GM23338 (cell line): ENCODE measurements around the gene PLIN4. TPM values are rescaled to one million over a fixed set of nuclear protein-coding genes. Genes with fewer than 3 reads are reported as not detected.

Experiments
- ATAC-seq: fragments of 200-7000 bp; cut with Tn5 transposase; 3 replicates; pipeline ENCODE4 v1.9.1; 2020
- DNase-seq: peaks from one replicate; pipeline ENCODE4 v3.0.0-alpha.2; 2015; ENCODE audit warnings: low spot score
- H2AFZ ChIP-seq: fragments of 200-600 bp; sonication (generic); 2 replicates; pipeline ENCODE4 v1.8.0; 2016; ENCODE audit warnings: antibody characterized with exemption, mild to moderate bottlenecking, moderate library complexity
- H3F3A ChIP-seq: fragments of 200-600 bp; sonication (generic); replicated peaks from 2 replicates; pipeline ENCODE4 v1.8.0; 2017; ENCODE audit warnings: antibody characterized with exemption, mixed run types, low read depth
- H3K27ac ChIP-seq: fragments of 200-600 bp; sonication (generic); 2 replicates; pipeline ENCODE4 v1.6.1; 2016; ENCODE audit warnings: low read depth
- H3K27me3 ChIP-seq: fragments of 200-600 bp; sonication (generic); 2 replicates; pipeline ENCODE4 v1.8.0; 2016; ENCODE audit warnings: mild to moderate bottlenecking, mixed run types, moderate library complexity; ENCODE audit not compliant: insufficient read depth
- H3K36me3 ChIP-seq: fragments of 200-600 bp; sonication (generic); 2 replicates; pipeline ENCODE4 v1.8.0; 2016; ENCODE audit warnings: mild to moderate bottlenecking; ENCODE audit not compliant: insufficient read depth
- H3K4me1 ChIP-seq: fragments of 200-600 bp; sonication (generic); 2 replicates; pipeline ENCODE4 v1.8.0; 2016; ENCODE audit warnings: mild to moderate bottlenecking, moderate library complexity; ENCODE audit not compliant: insufficient read depth
- H3K4me2 ChIP-seq: fragments of 200-600 bp; sonication (generic); 2 replicates; pipeline ENCODE4 v1.7.1; 2017; ENCODE audit warnings: mixed run types
- H3K4me3 ChIP-seq: fragments of 200-600 bp; sonication (generic); 2 replicates; pipeline ENCODE4 v1.6.1; 2016; ENCODE audit warnings: mixed run types
- H3K79me2 ChIP-seq: fragments of 200-600 bp; sonication (generic); replicated peaks from 2 replicates; pipeline ENCODE4 v1.8.0; 2017; ENCODE audit warnings: mild to moderate bottlenecking; ENCODE audit not compliant: insufficient read depth
- H3K9me2 ChIP-seq: fragments of 200-600 bp; sonication (generic); 2 replicates; pipeline ENCODE4 v1.8.0; 2017; ENCODE audit not compliant: insufficient read depth
- H4K20me1 ChIP-seq: fragments of 200-600 bp; sonication (generic); replicated peaks from 2 replicates; pipeline ENCODE4 v1.8.0; 2017; ENCODE audit warnings: mild to moderate bottlenecking; ENCODE audit not compliant: insufficient read depth
- H3K27ac Mint-ChIP-seq: 2 replicates; pipeline ENCODE4 v1.8.0; 2020; ENCODE audit warnings: inconsistent platforms, mild to moderate bottlenecking, moderate library complexity, mixed read lengths
- H3K27me3 Mint-ChIP-seq: 3 replicates; pipeline ENCODE4 v1.8.0; 2022; ENCODE audit warnings: low read depth, mild to moderate bottlenecking, moderate library complexity, mixed read lengths, inconsistent platforms; ENCODE audit not compliant: insufficient read depth, poor library complexity
- H3K36me3 Mint-ChIP-seq: 3 replicates; pipeline ENCODE4 v1.8.0; 2021; ENCODE audit warnings: low read depth, mild to moderate bottlenecking, inconsistent platforms, moderate library complexity, mixed read lengths
- H3K4me1 Mint-ChIP-seq: 3 replicates; pipeline ENCODE4 v1.8.0; 2020; ENCODE audit warnings: mild to moderate bottlenecking, inconsistent platforms, mixed read lengths
- H3K4me3 Mint-ChIP-seq: 3 replicates; pipeline ENCODE4 v1.8.0; 2021; ENCODE audit warnings: moderate library complexity, mild to moderate bottlenecking, inconsistent platforms, mixed read lengths
- H3K9me3 Mint-ChIP-seq: 3 replicates; pipeline ENCODE4 v1.8.0; 2020; ENCODE audit warnings: moderate library complexity, mild to moderate bottlenecking, inconsistent platforms, mixed read lengths
- EZH2 ChIP-seq: fragments of 200-600 bp; sonication (generic); IDR thresholded peaks from one replicate; pipeline ENCODE4 v1.8.0; 2017; ENCODE audit warnings: antibody characterized with exemption, mild to moderate bottlenecking, low read depth; ENCODE audit not compliant: unreplicated experiment
- POLR2AphosphoS5 ChIP-seq: IDR thresholded peaks from 2 replicates; pipeline ENCODE4 v1.6.1; 2016; ENCODE audit warnings: antibody characterized with exemption, low read depth
- ZNF114 ChIP-seq: fragments of 250-450 bp; sonication (Bioruptor Pico); IDR thresholded peaks from 2 replicates; pipeline ENCODE4 v1.5.0; 2020; ENCODE audit warnings: mild to moderate bottlenecking, moderate library complexity
- polyA plus RNA-seq: library from polyadenylated mRNA; unstranded; fragments of >200 nt; fragmentation: Nextera tagmentation; extraction: Ambion mirVana; gene quantifications from 2 replicates; pipeline ENCODE4 v1.2.1, GENCODE V29; 2016
- total RNA-seq: library from RNA; depleted of rRNA; stranded (reverse); fragments of >200 nt; shearing (Covaris generic); gene quantifications from 2 replicates; pipeline ENCODE4 v1.2.3, GENCODE V29; 2014
- TF ChIP-seq, protein P1 (sequence below): fragments of 250-450 bp; sonication (Bioruptor Pico); IDR thresholded peaks from 2 replicates; pipeline ENCODE4 v1.5.0; 2020; ENCODE audit warnings: mild to moderate bottlenecking, moderate library complexity

PLIN4 gene
- total and polyA plus RNA-seq, 2 experiments from 2014 or later: 0.19 to 0.59 TPM

DNA sequence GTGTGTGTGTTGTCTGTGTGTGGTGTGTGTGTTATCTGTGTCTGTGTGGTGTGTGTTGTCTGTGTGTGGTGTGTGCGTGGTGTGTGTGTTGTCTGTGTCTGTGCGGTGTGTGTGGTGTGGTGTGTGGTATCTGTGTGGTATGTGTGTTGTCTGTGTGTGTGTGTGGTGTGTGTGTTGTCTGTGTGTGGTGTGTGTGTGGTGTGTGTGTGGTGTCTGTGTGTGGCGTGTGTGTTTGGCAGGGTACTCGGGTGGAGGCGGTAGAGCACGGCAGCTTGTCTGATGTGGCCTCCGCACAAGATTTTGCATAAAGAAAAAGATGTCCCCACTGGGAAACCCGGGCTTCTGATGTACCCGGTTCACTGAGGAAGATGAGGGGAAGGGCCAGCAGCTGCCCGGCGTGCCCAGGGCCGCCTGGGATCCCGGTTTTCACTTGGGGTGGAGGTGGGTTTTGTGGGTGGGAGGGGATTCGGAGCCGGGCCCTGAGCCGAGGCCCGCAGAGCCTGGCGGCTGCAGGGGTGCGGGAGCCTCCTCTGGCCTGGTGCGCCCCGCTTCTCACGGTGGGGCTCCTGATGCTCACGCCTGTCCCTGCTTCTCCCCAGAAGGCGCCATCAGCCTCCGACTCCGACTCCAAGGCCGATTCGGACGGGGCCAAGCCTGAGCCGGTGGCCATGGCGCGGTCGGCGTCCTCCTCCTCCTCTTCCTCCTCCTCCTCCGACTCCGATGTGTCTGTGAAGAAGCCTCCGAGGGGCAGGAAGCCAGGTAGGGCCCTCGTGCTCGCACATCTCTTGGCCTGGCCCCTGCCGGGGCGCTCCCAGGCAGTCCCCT is 25.0 kb downstream of the PLIN4 start (continued):
- TF ChIP-seq, protein P1, sequence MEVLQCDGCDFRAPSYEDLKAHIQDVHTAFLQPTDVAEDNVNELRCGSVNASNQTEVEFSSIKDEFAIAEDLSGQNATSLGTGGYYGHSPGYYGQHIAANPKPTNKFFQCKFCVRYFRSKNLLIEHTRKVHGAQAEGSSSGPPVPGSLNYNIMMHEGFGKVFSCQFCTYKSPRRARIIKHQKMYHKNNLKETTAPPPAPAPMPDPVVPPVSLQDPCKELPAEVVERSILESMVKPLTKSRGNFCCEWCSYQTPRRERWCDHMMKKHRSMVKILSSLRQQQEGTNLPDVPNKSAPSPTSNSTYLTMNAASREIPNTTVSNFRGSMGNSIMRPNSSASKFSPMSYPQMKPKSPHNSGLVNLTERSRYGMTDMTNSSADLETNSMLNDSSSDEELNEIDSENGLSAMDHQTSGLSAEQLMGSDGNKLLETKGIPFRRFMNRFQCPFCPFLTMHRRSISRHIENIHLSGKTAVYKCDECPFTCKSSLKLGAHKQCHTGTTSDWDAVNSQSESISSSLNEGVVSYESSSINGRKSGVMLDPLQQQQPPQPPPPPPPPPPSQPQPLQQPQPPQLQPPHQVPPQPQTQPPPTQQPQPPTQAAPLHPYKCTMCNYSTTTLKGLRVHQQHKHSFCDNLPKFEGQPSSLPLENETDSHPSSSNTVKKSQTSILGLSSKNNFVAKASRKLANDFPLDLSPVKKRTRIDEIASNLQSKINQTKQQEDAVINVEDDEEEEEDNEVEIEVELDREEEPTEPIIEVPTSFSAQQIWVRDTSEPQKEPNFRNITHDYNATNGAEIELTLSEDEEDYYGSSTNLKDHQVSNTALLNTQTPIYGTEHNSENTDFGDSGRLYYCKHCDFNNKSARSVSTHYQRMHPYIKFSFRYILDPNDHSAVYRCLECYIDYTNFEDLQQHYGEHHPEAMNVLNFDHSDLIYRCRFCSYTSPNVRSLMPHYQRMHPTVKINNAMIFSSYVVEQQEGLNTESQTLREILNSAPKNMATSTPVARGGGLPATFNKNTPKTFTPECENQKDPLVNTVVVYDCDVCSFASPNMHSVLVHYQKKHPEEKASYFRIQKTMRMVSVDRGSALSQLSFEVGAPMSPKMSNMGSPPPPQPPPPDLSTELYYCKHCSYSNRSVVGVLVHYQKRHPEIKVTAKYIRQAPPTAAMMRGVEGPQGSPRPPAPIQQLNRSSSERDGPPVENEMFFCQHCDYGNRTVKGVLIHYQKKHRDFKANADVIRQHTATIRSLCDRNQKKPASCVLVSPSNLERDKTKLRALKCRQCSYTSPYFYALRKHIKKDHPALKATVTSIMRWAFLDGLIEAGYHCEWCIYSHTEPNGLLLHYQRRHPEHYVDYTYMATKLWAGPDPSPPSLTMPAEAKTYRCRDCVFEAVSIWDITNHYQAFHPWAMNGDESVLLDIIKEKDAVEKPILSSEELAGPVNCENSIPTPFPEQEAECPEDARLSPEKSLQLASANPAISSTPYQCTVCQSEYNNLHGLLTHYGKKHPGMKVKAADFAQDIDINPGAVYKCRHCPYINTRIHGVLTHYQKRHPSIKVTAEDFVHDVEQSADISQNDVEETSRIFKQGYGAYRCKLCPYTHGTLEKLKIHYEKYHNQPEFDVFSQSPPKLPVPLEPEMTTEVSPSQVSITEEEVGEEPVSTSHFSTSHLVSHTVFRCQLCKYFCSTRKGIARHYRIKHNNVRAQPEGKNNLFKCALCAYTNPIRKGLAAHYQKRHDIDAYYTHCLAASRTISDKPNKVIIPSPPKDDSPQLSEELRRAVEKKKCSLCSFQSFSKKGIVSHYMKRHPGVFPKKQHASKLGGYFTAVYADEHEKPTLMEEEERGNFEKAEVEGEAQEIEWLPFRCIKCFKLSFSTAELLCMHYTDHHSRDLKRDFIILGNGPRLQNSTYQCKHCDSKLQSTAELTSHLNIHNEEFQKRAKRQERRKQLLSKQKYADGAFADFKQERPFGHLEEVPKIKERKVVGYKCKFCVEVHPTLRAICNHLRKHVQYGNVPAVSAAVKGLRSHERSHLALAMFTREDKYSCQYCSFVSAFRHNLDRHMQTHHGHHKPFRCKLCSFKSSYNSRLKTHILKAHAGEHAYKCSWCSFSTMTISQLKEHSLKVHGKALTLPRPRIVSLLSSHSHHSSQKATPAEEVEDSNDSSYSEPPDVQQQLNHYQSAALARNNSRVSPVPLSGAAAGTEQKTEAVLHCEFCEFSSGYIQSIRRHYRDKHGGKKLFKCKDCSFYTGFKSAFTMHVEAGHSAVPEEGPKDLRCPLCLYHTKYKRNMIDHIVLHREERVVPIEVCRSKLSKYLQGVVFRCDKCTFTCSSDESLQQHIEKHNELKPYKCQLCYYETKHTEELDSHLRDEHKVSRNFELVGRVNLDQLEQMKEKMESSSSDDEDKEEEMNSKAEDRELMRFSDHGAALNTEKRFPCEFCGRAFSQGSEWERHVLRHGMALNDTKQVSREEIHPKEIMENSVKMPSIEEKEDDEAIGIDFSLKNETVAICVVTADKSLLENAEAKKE (CRISPR knock-in tag): no peak
- no peak for TF ChIP-seq ZNF114

DNA sequence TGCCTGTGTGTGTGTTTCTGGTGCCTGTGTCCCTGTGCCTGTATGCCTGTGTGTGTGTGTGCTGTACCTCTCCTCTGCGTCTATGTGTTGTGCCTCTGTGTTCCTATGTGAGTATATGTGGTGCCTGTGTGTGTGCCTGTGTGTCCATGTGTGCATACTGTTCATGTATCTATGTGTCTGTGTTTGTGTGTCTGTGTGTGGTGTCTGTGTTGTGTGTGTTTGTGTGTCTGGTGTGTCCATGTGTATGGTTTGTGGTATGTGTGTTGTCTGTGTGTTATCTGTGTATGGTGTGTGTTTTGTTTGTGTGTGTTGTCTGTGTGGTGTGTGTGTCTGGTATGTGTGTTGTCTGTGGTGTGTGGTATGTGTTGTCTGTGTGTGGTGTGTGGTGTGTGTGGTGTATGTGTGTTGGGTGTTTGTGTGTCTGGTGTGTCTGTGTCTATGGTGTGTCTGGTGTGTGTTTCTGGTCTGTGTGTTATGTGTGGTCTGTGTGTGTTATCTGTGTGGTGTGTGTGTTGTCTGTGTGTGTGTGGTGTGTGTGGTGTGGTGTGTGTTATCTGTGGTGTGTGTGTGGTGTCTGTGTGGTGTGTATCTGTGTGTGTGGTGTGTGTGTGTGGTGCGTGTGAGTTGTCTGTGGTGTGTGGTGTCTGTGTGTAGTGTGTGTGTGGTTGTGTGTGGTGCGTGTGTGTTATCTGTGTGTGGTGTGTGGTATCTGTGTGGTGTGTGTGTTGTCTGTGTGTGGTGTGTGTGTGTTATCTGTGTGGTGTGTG is 25.8 kb downstream of the PLIN4 start:
- ATAC-seq (no peak), DNase-seq (no peak)
- Mint-ChIP-seq H3K4me3 (no peak overlapping the region), H3K36me3 (peaks cover 41% of the 10 kb centered on the region), H3K27me3 (no peaks in the 10 kb centered on the region), H3K9me3 (no peaks in the 10 kb centered on the region), H3K27ac (no peak overlapping the region), H3K4me1 (no peaks in the 10 kb centered on the region)
- Histone ChIP-seq H3K9me2 (no peaks in the 10 kb centered on the region), H3K27ac (no peak overlapping the region), H3K4me1 (no peaks in the 10 kb centered on the region), H3K36me3 (peaks cover 21% of the 10 kb centered on the region; the same call in 1 of the 2 replicates), H4K20me1 (no peaks in the 10 kb centered on the region; the same call in 1 of the 2 replicates), H3K79me2 (no peaks in the 10 kb centered on the region), H3K4me3 (no peak overlapping the region), H3K27me3 (no peaks in the 10 kb centered on the region), H3F3A (0 out of 2 replicates have a peak, but pooled peaks cover 9% of the 10 kb centered on the region), H3K4me2 (no peak overlapping the region), H2AFZ (no peak overlapping the region)
- no peak for TF ChIP-seq EZH2
- TF ChIP-seq POLR2AphosphoS5: no peak
- TF ChIP-seq, protein P1 (CRISPR knock-in tag): no peak
